ENCODE measurements around the gene RAB11FIP3.

Gene RAB11FIP3

GRCh38 chr16:567373-568256 is 142.2 kb downstream of the RAB11FIP3 start:
- no peak for DNase-seq (ENCODE audit: low read depth)

- DNase-seq (ENCODE audit: low read depth) = no peak
Observed at GRCh38 chr16:568401-569258, 143.2 kb downstream of the RAB11FIP3 start.

- peak; percentile 49 for DNase-seq (ENCODE audit: low read depth)
Observed at GRCh38 chr16:569445-570254, 144.2 kb downstream of the RAB11FIP3 start, which contains the start of gene PIGQ. TSS of gene PIGQ (plus strand) at chr16:569968. CDS start at chr16:574075, 4,107 bp downstream.

Data from iris pigment epithelial cell (primary cell).